ENCODE measurements around the gene CXCL1. TPM values are rescaled to one million over a fixed set of nuclear protein-coding genes. Genes with fewer than 3 reads are reported as not detected.

The CXCL1 gene
- total RNA-seq, 1 experiment from 2014 or later = 0.85 TPM

DNA sequence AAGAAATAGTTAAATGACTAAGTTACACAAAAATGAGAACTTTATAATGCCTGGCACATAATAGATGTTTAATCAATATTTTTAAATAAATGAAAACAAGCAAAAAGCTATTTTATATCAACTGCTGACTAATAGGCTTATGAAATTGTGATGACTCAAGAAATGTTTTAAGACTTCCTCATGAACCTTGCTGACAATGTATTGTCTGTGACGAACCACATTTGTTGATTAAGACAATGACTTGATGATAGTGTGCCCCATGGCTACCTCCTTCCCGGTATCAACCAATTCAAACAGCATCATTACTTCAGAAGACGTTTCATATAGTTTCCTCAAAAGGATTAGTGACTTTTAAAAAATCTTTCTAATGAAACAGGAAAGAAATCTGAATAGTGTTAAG is 24.8 kb upstream of the CXCL1 start:
- peaks cover 19% of the 10 kb centered on the region for H3K4me1 Mint-ChIP-seq
- H3K4me3 Mint-ChIP-seq = no peak overlapping the region
- no peak for ATAC-seq
- DNase-seq (ENCODE audit: low spot score) = no peak
- peaks cover 5% of the 10 kb centered on the region for H3K27me3 Mint-ChIP-seq (ENCODE audit: low read depth)
- ChIA-PET CTCF (interaction anchor here (0.6 to 1.9 kb wide), 4 partner anchors 9 to 290 kb away, joined by 3 to 7 read pairs (median 3); partner anchors contain the start of gene PF4V1), POLR2A (no interaction called here)
- TF ChIP-seq, protein P1, sequence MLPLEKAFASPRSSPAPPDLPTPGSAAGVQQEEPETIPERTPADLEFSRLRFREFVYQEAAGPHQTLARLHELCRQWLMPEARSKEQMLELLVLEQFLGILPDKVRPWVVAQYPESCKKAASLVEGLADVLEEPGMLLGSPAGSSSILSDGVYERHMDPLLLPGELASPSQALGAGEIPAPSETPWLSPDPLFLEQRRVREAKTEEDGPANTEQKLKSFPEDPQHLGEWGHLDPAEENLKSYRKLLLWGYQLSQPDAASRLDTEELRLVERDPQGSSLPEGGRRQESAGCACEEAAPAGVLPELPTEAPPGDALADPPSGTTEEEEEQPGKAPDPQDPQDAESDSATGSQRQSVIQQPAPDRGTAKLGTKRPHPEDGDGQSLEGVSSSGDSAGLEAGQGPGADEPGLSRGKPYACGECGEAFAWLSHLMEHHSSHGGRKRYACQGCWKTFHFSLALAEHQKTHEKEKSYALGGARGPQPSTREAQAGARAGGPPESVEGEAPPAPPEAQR (CRISPR knock-in tag; IDR thresholded peaks at IDR 0.05) = no peak
- TF ChIP-seq JUN (CRISPR knock-in tag; IDR thresholded peaks at IDR 0.05) (no peak), MXD4 (CRISPR knock-in tag; IDR thresholded peaks at IDR 0.05; ENCODE audit: borderline replicate concordance) (no peak), KAT7 (CRISPR knock-in tag; IDR thresholded peaks at IDR 0.05; ENCODE audit: borderline replicate concordance) (no peak), ZNF263 (CRISPR knock-in tag; IDR thresholded peaks at IDR 0.05; ENCODE audit: low read depth) (no peak), RELA (CRISPR knock-in tag; IDR thresholded peaks at IDR 0.05; ENCODE audit: borderline replicate concordance) (no peak), FOXK1 (CRISPR knock-in tag; IDR thresholded peaks at IDR 0.05) (no peak)
- TF ChIP-seq, protein P2, sequence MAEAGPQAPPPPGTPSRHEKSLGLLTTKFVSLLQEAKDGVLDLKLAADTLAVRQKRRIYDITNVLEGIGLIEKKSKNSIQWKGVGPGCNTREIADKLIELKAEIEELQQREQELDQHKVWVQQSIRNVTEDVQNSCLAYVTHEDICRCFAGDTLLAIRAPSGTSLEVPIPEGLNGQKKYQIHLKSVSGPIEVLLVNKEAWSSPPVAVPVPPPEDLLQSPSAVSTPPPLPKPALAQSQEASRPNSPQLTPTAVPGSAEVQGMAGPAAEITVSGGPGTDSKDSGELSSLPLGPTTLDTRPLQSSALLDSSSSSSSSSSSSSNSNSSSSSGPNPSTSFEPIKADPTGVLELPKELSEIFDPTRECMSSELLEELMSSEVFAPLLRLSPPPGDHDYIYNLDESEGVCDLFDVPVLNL (CRISPR knock-in tag; IDR thresholded peaks at IDR 0.05; ENCODE audit: borderline replicate concordance, low read depth) = no peak
- TF ChIP-seq, protein P3, sequence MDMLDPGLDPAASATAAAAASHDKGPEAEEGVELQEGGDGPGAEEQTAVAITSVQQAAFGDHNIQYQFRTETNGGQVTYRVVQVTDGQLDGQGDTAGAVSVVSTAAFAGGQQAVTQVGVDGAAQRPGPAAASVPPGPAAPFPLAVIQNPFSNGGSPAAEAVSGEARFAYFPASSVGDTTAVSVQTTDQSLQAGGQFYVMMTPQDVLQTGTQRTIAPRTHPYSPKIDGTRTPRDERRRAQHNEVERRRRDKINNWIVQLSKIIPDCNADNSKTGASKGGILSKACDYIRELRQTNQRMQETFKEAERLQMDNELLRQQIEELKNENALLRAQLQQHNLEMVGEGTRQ (CRISPR knock-in tag; IDR thresholded peaks at IDR 0.05) = no peak
- TF ChIP-seq, protein P4, sequence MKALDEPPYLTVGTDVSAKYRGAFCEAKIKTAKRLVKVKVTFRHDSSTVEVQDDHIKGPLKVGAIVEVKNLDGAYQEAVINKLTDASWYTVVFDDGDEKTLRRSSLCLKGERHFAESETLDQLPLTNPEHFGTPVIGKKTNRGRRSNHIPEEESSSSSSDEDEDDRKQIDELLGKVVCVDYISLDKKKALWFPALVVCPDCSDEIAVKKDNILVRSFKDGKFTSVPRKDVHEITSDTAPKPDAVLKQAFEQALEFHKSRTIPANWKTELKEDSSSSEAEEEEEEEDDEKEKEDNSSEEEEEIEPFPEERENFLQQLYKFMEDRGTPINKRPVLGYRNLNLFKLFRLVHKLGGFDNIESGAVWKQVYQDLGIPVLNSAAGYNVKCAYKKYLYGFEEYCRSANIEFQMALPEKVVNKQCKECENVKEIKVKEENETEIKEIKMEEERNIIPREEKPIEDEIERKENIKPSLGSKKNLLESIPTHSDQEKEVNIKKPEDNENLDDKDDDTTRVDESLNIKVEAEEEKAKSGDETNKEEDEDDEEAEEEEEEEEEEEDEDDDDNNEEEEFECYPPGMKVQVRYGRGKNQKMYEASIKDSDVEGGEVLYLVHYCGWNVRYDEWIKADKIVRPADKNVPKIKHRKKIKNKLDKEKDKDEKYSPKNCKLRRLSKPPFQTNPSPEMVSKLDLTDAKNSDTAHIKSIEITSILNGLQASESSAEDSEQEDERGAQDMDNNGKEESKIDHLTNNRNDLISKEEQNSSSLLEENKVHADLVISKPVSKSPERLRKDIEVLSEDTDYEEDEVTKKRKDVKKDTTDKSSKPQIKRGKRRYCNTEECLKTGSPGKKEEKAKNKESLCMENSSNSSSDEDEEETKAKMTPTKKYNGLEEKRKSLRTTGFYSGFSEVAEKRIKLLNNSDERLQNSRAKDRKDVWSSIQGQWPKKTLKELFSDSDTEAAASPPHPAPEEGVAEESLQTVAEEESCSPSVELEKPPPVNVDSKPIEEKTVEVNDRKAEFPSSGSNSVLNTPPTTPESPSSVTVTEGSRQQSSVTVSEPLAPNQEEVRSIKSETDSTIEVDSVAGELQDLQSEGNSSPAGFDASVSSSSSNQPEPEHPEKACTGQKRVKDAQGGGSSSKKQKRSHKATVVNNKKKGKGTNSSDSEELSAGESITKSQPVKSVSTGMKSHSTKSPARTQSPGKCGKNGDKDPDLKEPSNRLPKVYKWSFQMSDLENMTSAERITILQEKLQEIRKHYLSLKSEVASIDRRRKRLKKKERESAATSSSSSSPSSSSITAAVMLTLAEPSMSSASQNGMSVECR (CRISPR knock-in tag; IDR thresholded peaks at IDR 0.05; ENCODE audit: borderline replicate concordance) = no peak
- TF ChIP-seq, protein P5, sequence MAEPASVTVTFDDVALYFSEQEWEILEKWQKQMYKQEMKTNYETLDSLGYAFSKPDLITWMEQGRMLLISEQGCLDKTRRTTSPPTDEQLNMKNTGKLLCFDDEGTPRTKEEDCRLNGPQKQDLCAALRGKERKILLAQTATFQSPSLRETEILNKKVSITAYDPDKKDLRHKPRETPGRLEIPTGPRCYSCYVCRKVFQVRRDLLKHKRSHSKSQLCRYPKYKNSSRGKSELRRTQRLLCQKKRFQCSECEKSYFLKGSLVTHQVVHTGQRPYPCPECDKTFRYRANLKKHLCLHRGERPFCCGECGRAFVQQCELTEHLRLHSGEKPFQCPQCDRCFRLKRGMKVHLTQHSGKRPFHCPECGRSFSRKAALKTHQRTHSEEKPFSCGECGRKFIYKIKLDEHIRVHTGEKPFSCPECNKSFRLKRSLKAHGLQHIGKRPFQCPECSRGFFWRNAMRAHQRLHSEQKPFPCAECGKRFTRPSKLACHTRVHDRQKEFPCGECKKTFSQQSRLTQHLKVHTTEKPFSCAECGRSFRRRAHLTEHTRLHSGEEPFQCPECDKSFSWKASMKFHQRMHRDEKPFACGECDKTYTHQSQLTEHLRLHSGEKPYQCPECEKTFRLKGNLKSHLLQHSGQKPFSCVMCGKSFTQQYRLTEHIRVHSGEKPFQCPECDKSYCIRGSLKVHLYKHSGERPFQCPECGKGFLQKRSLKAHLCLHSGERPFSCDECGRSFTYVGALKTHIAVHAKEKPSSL (CRISPR knock-in tag; conservative IDR thresholded peaks at IDR 0.05) = no peak
- no peaks in the 10 kb centered on the region for H3K9me3 Mint-ChIP-seq
- H3K36me3 Mint-ChIP-seq = no peaks in the 10 kb centered on the region
- H3K27ac Mint-ChIP-seq = no peak overlapping the region

DNA sequence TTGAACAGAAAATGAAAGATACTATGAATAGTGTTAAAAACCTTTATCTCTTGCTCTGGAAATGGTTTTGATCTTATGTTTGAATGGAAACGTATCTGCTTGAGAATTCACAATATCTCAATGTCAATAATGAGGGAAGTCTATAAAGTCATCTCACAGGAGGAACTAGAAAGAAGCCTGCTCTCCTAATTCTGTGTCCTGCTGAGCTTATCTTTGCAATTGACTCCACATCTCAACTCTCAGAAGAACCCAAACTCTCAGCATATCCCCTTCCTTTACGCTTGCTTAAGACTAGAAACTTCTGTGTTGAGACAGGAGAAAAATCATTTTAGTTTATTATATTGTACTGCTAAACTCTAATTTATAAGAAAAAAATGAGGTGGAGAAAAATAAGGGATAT is 24.4 kb upstream of the CXCL1 start:
- ATAC-seq = no peak
- CTCF ChIA-PET = interaction anchor here (0.6 to 1.9 kb wide), 4 partner anchors 9 to 290 kb away, joined by 3 to 7 read pairs (median 3); partner anchors contain the start of gene PF4V1
- Mint-ChIP-seq H3K9me3 (no peaks in the 10 kb centered on the region), H3K4me3 (no peak overlapping the region), H3K27ac (no peak overlapping the region), H3K4me1 (peaks cover 19% of the 10 kb centered on the region), H3K36me3 (no peaks in the 10 kb centered on the region), H3K27me3 (ENCODE audit: low read depth) (peaks cover under 1% of the 10 kb centered on the region)
- DNase-seq (ENCODE audit: low spot score) = no peak
- POLR2A ChIA-PET = no interaction called here
- no peak for TF ChIP-seq ZNF317 (CRISPR knock-in tag; IDR thresholded peaks at IDR 0.05; ENCODE audit: borderline replicate concordance, low read depth)
- no peak for TF ChIP-seq FOXJ3 (CRISPR knock-in tag; IDR thresholded peaks at IDR 0.05; ENCODE audit: borderline replicate concordance)
- TF ChIP-seq, protein P6, sequence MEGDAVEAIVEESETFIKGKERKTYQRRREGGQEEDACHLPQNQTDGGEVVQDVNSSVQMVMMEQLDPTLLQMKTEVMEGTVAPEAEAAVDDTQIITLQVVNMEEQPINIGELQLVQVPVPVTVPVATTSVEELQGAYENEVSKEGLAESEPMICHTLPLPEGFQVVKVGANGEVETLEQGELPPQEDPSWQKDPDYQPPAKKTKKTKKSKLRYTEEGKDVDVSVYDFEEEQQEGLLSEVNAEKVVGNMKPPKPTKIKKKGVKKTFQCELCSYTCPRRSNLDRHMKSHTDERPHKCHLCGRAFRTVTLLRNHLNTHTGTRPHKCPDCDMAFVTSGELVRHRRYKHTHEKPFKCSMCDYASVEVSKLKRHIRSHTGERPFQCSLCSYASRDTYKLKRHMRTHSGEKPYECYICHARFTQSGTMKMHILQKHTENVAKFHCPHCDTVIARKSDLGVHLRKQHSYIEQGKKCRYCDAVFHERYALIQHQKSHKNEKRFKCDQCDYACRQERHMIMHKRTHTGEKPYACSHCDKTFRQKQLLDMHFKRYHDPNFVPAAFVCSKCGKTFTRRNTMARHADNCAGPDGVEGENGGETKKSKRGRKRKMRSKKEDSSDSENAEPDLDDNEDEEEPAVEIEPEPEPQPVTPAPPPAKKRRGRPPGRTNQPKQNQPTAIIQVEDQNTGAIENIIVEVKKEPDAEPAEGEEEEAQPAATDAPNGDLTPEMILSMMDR (IDR thresholded peaks at IDR 0.05) = no peak
- TF ChIP-seq SMAD4 (CRISPR knock-in tag; IDR thresholded peaks at IDR 0.05) = no peak
- no peak for TF ChIP-seq SP1 (CRISPR knock-in tag; conservative IDR thresholded peaks at IDR 0.05)
- TF ChIP-seq KAT7 (CRISPR knock-in tag; IDR thresholded peaks at IDR 0.05; ENCODE audit: borderline replicate concordance) = no peak
- no peak for TF ChIP-seq MXD4 (CRISPR knock-in tag; IDR thresholded peaks at IDR 0.05; ENCODE audit: borderline replicate concordance)
- TF ChIP-seq, protein P7, sequence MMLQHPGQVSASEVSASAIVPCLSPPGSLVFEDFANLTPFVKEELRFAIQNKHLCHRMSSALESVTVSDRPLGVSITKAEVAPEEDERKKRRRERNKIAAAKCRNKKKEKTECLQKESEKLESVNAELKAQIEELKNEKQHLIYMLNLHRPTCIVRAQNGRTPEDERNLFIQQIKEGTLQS (CRISPR knock-in tag; conservative IDR thresholded peaks at IDR 0.05) = no peak
- TF ChIP-seq ZNF138 (CRISPR knock-in tag; conservative IDR thresholded peaks at IDR 0.05) = no peak

All from WTC11 (cell line).